ENCODE results near the gene GAB2.

Gene GAB2

GRCh38 chr11:78257654-78258053, 160.0 kb downstream of the GAB2 start:
- DNase-seq (ENCODE audit: extremely low read depth, low read depth), result no peak
- no peak for TF ChIP-seq CTCF (IDR thresholded peaks at IDR 0.05; ENCODE audit: low read depth, low read length)

- DNase-seq (ENCODE audit: extremely low read depth, low read depth), result peak; percentile 84
- TF ChIP-seq CTCF (IDR thresholded peaks at IDR 0.05; ENCODE audit: low read depth, low read length), result no peak
Measured at GRCh38 chr11:78256962-78257361, 160.7 kb downstream of the GAB2 start.

GRCh38 chr11:78255919-78256318, 161.7 kb downstream of the GAB2 start:
- DNase-seq (ENCODE audit: extremely low read depth, low read depth), result no peak
- TF ChIP-seq CTCF (IDR thresholded peaks at IDR 0.05; ENCODE audit: low read depth, low read length), result no peak

GRCh38 chr11:78254268-78254667, 163.4 kb downstream of the GAB2 start:
- TF ChIP-seq CTCF (IDR thresholded peaks at IDR 0.05; ENCODE audit: low read depth, low read length), result no peak
- no peak for DNase-seq (ENCODE audit: extremely low read depth, low read depth)

- TF ChIP-seq CTCF (IDR thresholded peaks at IDR 0.05; ENCODE audit: low read depth, low read length), result no peak
- no peak for DNase-seq (ENCODE audit: extremely low read depth, low read depth)
Measured at GRCh38 chr11:78253797-78254196, 163.8 kb downstream of the GAB2 start.

GRCh38 chr11:78251083-78251775, 166.4 kb downstream of the GAB2 start:
- no peak for TF ChIP-seq CTCF (IDR thresholded peaks at IDR 0.05; ENCODE audit: low read depth, low read length)
- DNase-seq (ENCODE audit: extremely low read depth, low read depth), result no peak

GRCh38 chr11:78250099-78250498, 167.5 kb downstream of the GAB2 start:
- no peak for TF ChIP-seq CTCF (IDR thresholded peaks at IDR 0.05; ENCODE audit: low read depth, low read length)

More at GRCh38 chr11:78250099-78250498, 167.5 kb downstream of the GAB2 start:
- no peak for DNase-seq (ENCODE audit: extremely low read depth, low read depth)
